Peyer's patch (tissue), 4 donors: ENCODE data around the gene ADAMTSL2. TPM values are rescaled to one million over a fixed set of nuclear protein-coding genes. Genes with fewer than 3 reads are reported as not detected.

Experiments
- DNase-seq, 3 donors: peaks; one replicate each; pipeline ENCODE4 v3.0.0-alpha.2; 2017 to 2019
- H3K27ac ChIP-seq, 4 donors: fragments of 200-600 bp; sonication (generic); one replicate each; pipeline ENCODE4 v1.5.1; 2016 to 2019
- H3K27me3 ChIP-seq, 2 donors: fragments of 200-600 bp; sonication (generic); one replicate each; pipeline ENCODE4 v1.5.1; 2019
- H3K36me3 ChIP-seq, 3 donors: fragments of 200-600 bp; sonication (generic); one replicate each; pipeline ENCODE4 v1.5.1; 2016 to 2019
- H3K4me1 ChIP-seq, 4 donors: fragments of 200-600 bp; sonication (generic); one replicate each; pipeline ENCODE4 v1.5.1; 2016 to 2019
- H3K4me3 ChIP-seq, 4 donors: fragments of 200-600 bp; sonication (generic); 1 replicate in 3 of 4; 2 replicates in 1 of 4; pipeline ENCODE4 v1.5.1; 2016 to 2019; ENCODE audit warnings: mild to moderate bottlenecking in 1 of 4
- H3K9me3 ChIP-seq, 4 donors: fragments of 200-600 bp; sonication (generic); one replicate each; pipeline ENCODE4 v1.5.1; 2016 to 2019; ENCODE audit warnings: mild to moderate bottlenecking in 1 of 4
- CTCF ChIP-seq, 6 experiments: fragments of 450-650 bp in 4 of 6; fragments of 200-600 bp in 2 of 6; sonication (generic) in 1 of 6; IDR thresholded peaks; one replicate each; pipeline ENCODE4 v1.5.1; 2017 to 2019; ENCODE audit warnings: antibody characterized with exemption in 6 of 6, mild to moderate bottlenecking in 3 of 6, moderate library complexity in 1 of 6
- POLR2A ChIP-seq, 2 donors: fragments of 450-650 bp; IDR thresholded peaks; one replicate each; pipeline ENCODE4 v1.5.1; 2017; ENCODE audit warnings: antibody characterized with exemption in 2 of 2, mild to moderate bottlenecking in 2 of 2, moderate library complexity in 2 of 2
- total RNA-seq, 4 donors: library from RNA; depleted of rRNA; stranded (reverse); fragments of >200 nt; gene quantifications; one replicate each; pipeline ENCODE4 v1.1.0, GENCODE V29; 2016

ADAMTSL2 gene
- total RNA-seq, 4 donors from 2014 or later, result 0.40 to 14.0 (median 1.8) TPM

DNA sequence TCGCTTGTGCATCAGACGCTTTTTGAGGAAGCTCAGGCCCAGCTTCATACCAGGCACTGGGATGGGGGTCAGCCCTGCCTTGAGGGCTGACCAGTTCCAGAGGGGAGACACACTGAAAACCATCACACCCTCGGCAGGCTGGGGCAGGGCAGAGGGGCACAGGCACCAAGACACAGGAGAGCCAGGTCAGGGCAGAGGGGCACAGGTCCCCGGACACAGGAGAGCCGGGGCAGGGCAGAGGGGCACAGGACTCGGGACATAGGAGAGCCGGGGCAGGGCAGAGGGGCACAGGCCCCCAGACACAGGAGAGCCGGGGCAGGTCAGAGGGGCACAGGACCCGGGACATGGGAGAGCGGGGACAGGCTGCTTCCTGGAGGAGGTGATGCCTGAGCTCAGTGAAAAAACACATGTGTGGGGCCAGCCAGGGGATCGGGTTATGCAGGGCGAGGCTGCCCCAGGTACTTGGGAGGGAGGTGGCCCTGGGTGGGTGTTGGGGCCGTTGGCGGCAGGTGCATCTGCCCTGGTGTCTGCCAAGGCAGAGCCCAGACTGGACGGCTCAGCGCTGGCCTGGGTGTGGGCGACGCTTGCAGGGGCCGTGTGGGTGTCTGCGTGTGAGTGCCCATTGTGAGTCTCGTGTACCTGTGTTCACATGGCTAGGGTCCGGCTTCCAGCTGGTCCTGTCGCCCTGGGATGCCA is 40.5 kb upstream of the ADAMTSL2 start:
- Histone ChIP-seq H3K9me3 (no peaks in the 10 kb centered on the region), H3K4me1 (peaks cover 0 to 6% (median 0%) of the 10 kb centered on the region in 4 donors), H3K27ac (no peak overlapping the region), H3K4me3 (no peak overlapping the region), H3K36me3 (no peaks in the 10 kb centered on the region), H3K27me3 (peaks cover 0 to 5% of the 10 kb centered on the region in 2 donors)
- no peak for DNase-seq
- TF ChIP-seq CTCF (IDR thresholded peaks at IDR 0.05) (no peak), POLR2A (IDR thresholded peaks at IDR 0.05) (no peak)

- TF ChIP-seq POLR2A (IDR thresholded peaks at IDR 0.05), result no peak
- no peak for TF ChIP-seq CTCF (IDR thresholded peaks at IDR 0.05)
- Histone ChIP-seq H3K4me3 (no peak overlapping the region), H3K27me3 (peaks cover 0 to 5% of the 10 kb centered on the region in 2 donors), H3K4me1 (peaks cover 0 to 6% (median 0%) of the 10 kb centered on the region in 4 donors), H3K36me3 (no peaks in the 10 kb centered on the region), H3K9me3 (no peaks in the 10 kb centered on the region), H3K27ac (no peak overlapping the region)
- no peak for DNase-seq
These were observed 39.7 kb upstream of the ADAMTSL2 start for GRCh38 chr9:133494636-133495326.

GRCh38 chr9:133495327-133496293 is 38.9 kb upstream of the ADAMTSL2 start:
- H3K27me3 ChIP-seq, result peaks cover 0 to 5% of the 10 kb centered on the region in 2 donors
- TF ChIP-seq CTCF (IDR thresholded peaks at IDR 0.05), result no peak
- TF ChIP-seq POLR2A (IDR thresholded peaks at IDR 0.05), result no peak
- no peak overlapping the region for H3K27ac ChIP-seq
- no peaks in the 10 kb centered on the region for H3K9me3 ChIP-seq
- H3K4me3 ChIP-seq, result no peak overlapping the region
- peaks cover 0 to 6% (median 0%) of the 10 kb centered on the region in 4 donors for H3K4me1 ChIP-seq
- DNase-seq, result no peak
- no peaks in the 10 kb centered on the region for H3K36me3 ChIP-seq

- Histone ChIP-seq H3K36me3 (no peaks in the 10 kb centered on the region), H3K9me3 (peaks cover 0 to 5% (median 0%) of the 10 kb centered on the region in 4 donors), H3K27ac (no peak overlapping the region), H3K4me1 (peaks cover 0 to 6% (median 0%) of the 10 kb centered on the region in 4 donors), H3K4me3 (no peak overlapping the region), H3K27me3 (peaks cover 0 to 5% of the 10 kb centered on the region in 2 donors)
- DNase-seq, result no peak
- no peak for TF ChIP-seq POLR2A (IDR thresholded peaks at IDR 0.05)
- no peak for TF ChIP-seq CTCF (IDR thresholded peaks at IDR 0.05)
These were observed 37.4 kb upstream of the ADAMTSL2 start for GRCh38 chr9:133496861-133497842.
